HepG2 (cell line): ENCODE data around the gene CTNNA3.

Experiments
- CCAR2 ChIP-seq: fragments of 200-400 bp; formaldehyde crosslinking; optimal IDR thresholded peaks from 2 replicates; pipeline ENCODE3; 2018; ENCODE audit warnings: low read depth, mild to moderate bottlenecking, low read length, moderate library complexity
- CHCHD3 ChIP-seq: sonication (generic); formaldehyde crosslinking; IDR thresholded peaks from 2 replicates; pipeline ENCODE4 v1.8.0; 2022; ENCODE audit warnings: mild to moderate bottlenecking, missing genetic modification reagents, moderate library complexity
- PHF8 ChIP-seq: sonication (generic); formaldehyde crosslinking; IDR thresholded peaks from 2 replicates; pipeline ENCODE4 v1.5.0; 2020; ENCODE audit warnings: missing genetic modification reagents
- RFX5 ChIP-seq: IDR thresholded peaks from 2 replicates; pipeline ENCODE4 v1.6.1; 2011; ENCODE audit warnings: low read depth, low read length, improper control_type of control experiment
- ZBTB20 ChIP-seq: sonication (generic); formaldehyde crosslinking; IDR thresholded peaks from 2 replicates; pipeline ENCODE4 v1.8.1; 2023; ENCODE audit warnings: missing genetic modification reagents, low read depth, mild to moderate bottlenecking, borderline replicate concordance
- ZBTB26 ChIP-seq: IDR thresholded peaks from 2 replicates; pipeline ENCODE4 v1.6.1; 2016; ENCODE audit warnings: missing compliant biosample characterization, missing genetic modification reagents, borderline replicate concordance
- ZNF274 ChIP-seq: sonication (generic); formaldehyde crosslinking; IDR thresholded peaks from 2 replicates; pipeline ENCODE4 v1.5.1; 2020; ENCODE audit warnings: mild to moderate bottlenecking, missing genetic modification reagents

GRCh38 chr10:67669978-67670377 lies 26.0 kb downstream of the CTNNA3 start:
- TF ChIP-seq ZBTB26 (no peak), CHCHD3 (CRISPR knock-in tag) (no peak), CCAR2 (no peak), ZNF274 (CRISPR knock-in tag) (no peak), ZBTB20 (no peak), PHF8 (CRISPR knock-in tag) (no peak), RFX5 (no peak)
